Tibial nerve (tissue), 4 donors: ENCODE data around the gene CYTH1. TPM values are rescaled to one million over a fixed set of nuclear protein-coding genes. Genes with fewer than 3 reads are reported as not detected.

Source experiments
- DNase-seq, 2 donors: peaks; one replicate each; pipeline ENCODE4 v3.0.0-alpha.2; 2019; ENCODE audit warnings: low spot score in 2 of 2
- H3K27ac ChIP-seq, 4 donors: fragments of 200-600 bp; sonication (generic) in 3 of 4; one replicate each; pipeline ENCODE4 v1.5.1; 2017 to 2019; ENCODE audit warnings: mild to moderate bottlenecking in 1 of 4
- H3K27me3 ChIP-seq, 2 donors: fragments of 200-600 bp; sonication (generic) in 1 of 2; one replicate each; pipeline versions ENCODE4 v1.5.1 to v1.6.0; 2017 to 2019
- H3K36me3 ChIP-seq, 3 donors: fragments of 200-600 bp; sonication (generic); one replicate each; pipeline ENCODE4 v1.5.1; 2018 to 2019
- H3K4me1 ChIP-seq, 4 donors: fragments of 200-600 bp; sonication (generic) in 3 of 4; one replicate each; pipeline ENCODE4 v1.5.1; 2017 to 2019
- H3K4me3 ChIP-seq, 4 donors: fragments of 200-600 bp; sonication (generic) in 3 of 4; one replicate each; pipeline ENCODE4 v1.5.1; 2017 to 2019; ENCODE audit warnings: mild to moderate bottlenecking in 1 of 4, moderate library complexity in 1 of 4
- H3K9me3 ChIP-seq, 4 donors: fragments of 200-600 bp; sonication (generic) in 3 of 4; one replicate each; pipeline ENCODE4 v1.5.1; 2017 to 2019
- CTCF ChIP-seq, 5 experiments: fragments of 200-600 bp in 3 of 5; fragments of 450-650 bp in 2 of 5; sonication (generic) in 3 of 5; IDR thresholded peaks; one replicate each; pipeline ENCODE4 v1.5.1; 2016 to 2019; ENCODE audit warnings: antibody characterized with exemption in 5 of 5, mild to moderate bottlenecking in 3 of 5, moderate library complexity in 2 of 5
- EP300 ChIP-seq, 2 donors: sonication (generic); formaldehyde crosslinking; IDR thresholded peaks; one replicate each; pipeline ENCODE4 v1.6.1; 2017; ENCODE audit warnings: antibody characterized with exemption in 2 of 2, mild to moderate bottlenecking in 1 of 2
- POLR2A ChIP-seq, 2 donors: fragments of 450-650 bp; IDR thresholded peaks; one replicate each; pipeline ENCODE4 v1.6.1; 2017; ENCODE audit warnings: antibody characterized with exemption in 2 of 2, mild to moderate bottlenecking in 2 of 2, moderate library complexity in 2 of 2
- WGBS, 2 donors: methylation state at CpG; one replicate each; pipeline ENCODE4 v1.1.5; 2018; 5-methylcytosine and 5-hydroxymethylcytosine counted together
- total RNA-seq, 4 donors: library from RNA; depleted of rRNA; stranded (reverse); fragments of >200 nt; gene quantifications; one replicate each; pipeline ENCODE4 v1.1.0, GENCODE V29; 2016

CYTH1 gene
- total RNA-seq, 4 donors from 2014 or later, result 53.1 to 81.0 (median 63.8) TPM

DNA sequence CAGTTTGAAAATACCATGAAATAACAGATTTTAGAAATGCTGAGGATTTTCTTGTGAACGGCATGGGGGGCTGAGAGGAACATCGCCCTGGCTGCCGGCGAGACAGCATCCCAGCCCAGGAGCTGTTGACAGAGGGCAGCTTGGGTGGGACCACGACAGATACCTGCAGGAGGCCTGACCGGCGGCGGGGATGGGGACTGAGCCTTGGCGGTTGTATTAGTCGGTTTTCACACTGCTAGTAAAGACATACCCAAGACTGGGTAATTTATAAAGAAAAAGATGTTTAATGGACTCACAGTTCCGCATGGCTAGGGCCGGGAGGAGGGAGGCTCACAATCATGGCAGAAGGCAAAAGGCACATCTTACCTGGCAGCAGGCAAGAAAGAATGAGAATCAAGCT, 122.5 kb downstream of the CYTH1 start:
- 97% methylated on average over 12 of the region's 12 CpGs for WGBS, 2 donors
- H3K4me3 ChIP-seq, result no peak overlapping the region
- H3K36me3 ChIP-seq, result no peaks in the 10 kb centered on the region
- TF ChIP-seq CTCF (IDR thresholded peaks at IDR 0.05) (no peak), EP300 (IDR thresholded peaks at IDR 0.05) (no peak), POLR2A (IDR thresholded peaks at IDR 0.05) (no peak)
- H3K27ac ChIP-seq, result no peak overlapping the region
- H3K27me3 ChIP-seq, result no peaks in the 10 kb centered on the region
- DNase-seq, result no peak
- no peaks in the 10 kb centered on the region for H3K9me3 ChIP-seq
- peaks cover 0 to 3% (median under 1%) of the 10 kb centered on the region in 4 donors for H3K4me1 ChIP-seq

GRCh38 chr17:78658281-78658785, 123.7 kb downstream of the CYTH1 start:
- Histone ChIP-seq H3K4me1 (no peaks in the 10 kb centered on the region), H3K9me3 (no peaks in the 10 kb centered on the region), H3K4me3 (no peak overlapping the region), H3K36me3 (no peaks in the 10 kb centered on the region), H3K27me3 (no peaks in the 10 kb centered on the region), H3K27ac (no peak overlapping the region)
- DNase-seq, result no peak
- WGBS, 2 donors, result 67 to 80% methylated on average over 18 of the region's 18 CpGs
- TF ChIP-seq POLR2A (IDR thresholded peaks at IDR 0.05) (no peak), EP300 (IDR thresholded peaks at IDR 0.05) (no peak), CTCF (IDR thresholded peaks at IDR 0.05) (no peak)

- no peak for TF ChIP-seq POLR2A (IDR thresholded peaks at IDR 0.05)
- no peak for TF ChIP-seq CTCF (IDR thresholded peaks at IDR 0.05)
- DNase-seq, result no peak
These were observed 126.7 kb downstream of the CYTH1 start for GRCh38 chr17:78655251-78655940.

GRCh38 chr17:78654325-78654724, 127.7 kb downstream of the CYTH1 start:
- Histone ChIP-seq H3K4me1 (no peaks in the 10 kb centered on the region), H3K27ac (no peak overlapping the region), H3K27me3 (no peaks in the 10 kb centered on the region), H3K4me3 (no peak overlapping the region), H3K9me3 (no peaks in the 10 kb centered on the region), H3K36me3 (no peaks in the 10 kb centered on the region)
- TF ChIP-seq EP300 (IDR thresholded peaks at IDR 0.05) (no peak), CTCF (IDR thresholded peaks at IDR 0.05) (no peak), POLR2A (IDR thresholded peaks at IDR 0.05) (no peak)
- 72 to 86% methylated on average over 2 of the region's 2 CpGs for WGBS, 2 donors
- DNase-seq, result no peak

More at GRCh38 chr17:78655251-78655940, 126.7 kb downstream of the CYTH1 start:
- Histone ChIP-seq H3K9me3 (no peaks in the 10 kb centered on the region), H3K36me3 (no peaks in the 10 kb centered on the region), H3K27ac (no peak overlapping the region), H3K4me1 (no peaks in the 10 kb centered on the region), H3K4me3 (no peak overlapping the region), H3K27me3 (no peaks in the 10 kb centered on the region)
- 92 to 96% methylated on average over 8 to 9 of the region's 9 CpGs for WGBS, 2 donors

DNA sequence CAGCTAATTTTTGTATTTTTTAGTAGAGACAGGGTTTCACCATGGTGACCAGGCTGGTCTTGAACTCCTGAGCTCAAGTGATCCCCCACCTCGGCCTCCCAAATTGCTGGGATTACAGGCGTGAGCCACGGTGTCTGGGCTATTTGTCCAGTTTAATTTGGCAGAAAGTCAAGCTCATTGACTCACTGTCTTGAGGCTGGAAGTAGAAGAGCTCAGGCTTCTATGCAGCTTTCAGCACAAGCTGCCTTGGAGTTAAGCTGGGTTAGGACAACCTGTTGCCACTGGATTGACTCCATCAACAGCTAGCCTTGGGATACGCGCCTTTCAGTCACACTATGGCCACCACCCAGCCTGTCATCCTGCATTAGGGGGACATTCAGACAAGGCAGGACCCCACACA, 128.7 kb downstream of the CYTH1 start:
- Histone ChIP-seq H3K36me3 (no peaks in the 10 kb centered on the region), H3K9me3 (peaks cover 0 to 5% (median 0%) of the 10 kb centered on the region in 4 donors), H3K4me1 (no peaks in the 10 kb centered on the region), H3K27ac (no peak overlapping the region), H3K27me3 (no peaks in the 10 kb centered on the region), H3K4me3 (no peak overlapping the region)
- DNase-seq, result no peak
- WGBS, 2 donors, result 57 to 72% methylated on average over 5 of the region's 5 CpGs
- TF ChIP-seq POLR2A (IDR thresholded peaks at IDR 0.05) (no peak), EP300 (IDR thresholded peaks at IDR 0.05) (no peak), CTCF (IDR thresholded peaks at IDR 0.05) (no peak)
